Calu3 (cell line): ENCODE data around the gene GRAMD2B. TPM values are rescaled to one million over a fixed set of nuclear protein-coding genes. Genes with fewer than 3 reads are reported as not detected.
"Not testable (repeated sequence)": the region's sequence is repeated elsewhere in the genome, so short reads cannot be mapped to it uniquely, and the experiment has no call there.

ENCODE experiments used
- BruUV-seq: library from RNA; stranded (reverse); fragments of 400-500 nt; replicated peaks from 2 replicates; lab custom pipeline; 2021; lab: Mats Ljungman, UMichigan
- CTCF ChIA-PET: fragments of 300-600 bp; sonication (Branson Sonifier 250); formaldehyde crosslinking; loops from one replicate; lab custom pipeline; 2022; ENCODE audit warnings: antibody characterized with exemption; lab: Charles Lee
- DNase-seq: peaks from one replicate; pipeline ENCODE4 v3.0.0; 2022
- H3K27ac Mint-ChIP-seq: one replicate; pipeline ENCODE4 v1.8.0; 2022; ENCODE audit warnings: mixed read lengths; ENCODE audit not compliant: unreplicated experiment
- H3K27me3 Mint-ChIP-seq: one replicate; pipeline ENCODE4 v1.8.0; 2022; ENCODE audit warnings: mixed read lengths; ENCODE audit not compliant: unreplicated experiment
- H3K36me3 Mint-ChIP-seq: one replicate; pipeline ENCODE4 v1.8.0; 2022; ENCODE audit warnings: mild to moderate bottlenecking, moderate library complexity, mixed read lengths; ENCODE audit not compliant: insufficient read depth, unreplicated experiment
- H3K4me1 Mint-ChIP-seq: one replicate; pipeline ENCODE4 v1.8.0; 2022; ENCODE audit warnings: mild to moderate bottlenecking, low read depth, mixed read lengths; ENCODE audit not compliant: unreplicated experiment
- H3K4me3 Mint-ChIP-seq: one replicate; pipeline ENCODE4 v1.8.0; 2022; ENCODE audit warnings: mild to moderate bottlenecking, low read depth, moderate library complexity, mixed read lengths; ENCODE audit not compliant: unreplicated experiment
- H3K9me3 Mint-ChIP-seq: one replicate; pipeline ENCODE4 v1.8.0; 2022; ENCODE audit warnings: low read depth, mixed read lengths; ENCODE audit not compliant: unreplicated experiment
- intact Hi-C: fragments of 100-400 bp; cut with micrococcal nuclease; formaldehyde crosslinking; loops from one replicate; pipeline ENCODE4 v1.10.0; 2022; ENCODE audit not compliant: unreplicated experiment
- total RNA-seq: library from RNA; stranded (reverse); gene quantifications from 2 replicates; pipeline ENCODE4 v1.2.3, GENCODE V29; 2022
- TF ChIP-seq, protein P1 (sequence below): fragments of 200-600 bp; IDR thresholded peaks from one replicate; pipeline ENCODE4 v1.8.0; 2022; ENCODE audit warnings: antibody characterized with exemption; ENCODE audit not compliant: unreplicated experiment

Gene GRAMD2B
- total RNA-seq, 1 experiment from 2014 or later: 23.0 TPM

DNA sequence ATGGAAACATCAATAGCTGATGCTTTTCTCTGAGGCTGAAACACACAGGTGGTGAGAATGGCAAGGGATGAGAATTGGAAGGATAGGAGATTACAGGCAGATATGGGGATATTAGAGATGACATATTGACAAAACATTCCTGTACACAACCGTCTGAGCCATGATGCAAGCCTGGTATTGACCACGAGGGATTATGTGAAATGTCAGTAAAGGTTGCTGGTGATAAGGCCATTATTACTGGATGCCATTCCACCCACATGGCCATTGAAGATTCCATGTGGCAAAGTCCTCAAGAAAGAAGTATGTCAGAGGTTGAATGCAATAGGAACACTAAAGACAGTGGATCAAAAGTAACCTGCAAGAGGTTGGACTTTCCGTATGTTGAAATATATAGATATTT lies 15.7 kb downstream of the GRAMD2B start:
- peaks cover 11% of the 10 kb centered on the region for H3K36me3 Mint-ChIP-seq
- no peak overlapping the region for H3K4me3 Mint-ChIP-seq
- H3K4me1 Mint-ChIP-seq: peaks cover 9% of the 10 kb centered on the region
- CTCF ChIA-PET: no interaction called here
- intact Hi-C loops: no loop called here
- no peak overlapping the region for H3K27ac Mint-ChIP-seq
- BruUV-seq: no TSS peak
- DNase-seq: no peak
- TF ChIP-seq, protein P1, sequence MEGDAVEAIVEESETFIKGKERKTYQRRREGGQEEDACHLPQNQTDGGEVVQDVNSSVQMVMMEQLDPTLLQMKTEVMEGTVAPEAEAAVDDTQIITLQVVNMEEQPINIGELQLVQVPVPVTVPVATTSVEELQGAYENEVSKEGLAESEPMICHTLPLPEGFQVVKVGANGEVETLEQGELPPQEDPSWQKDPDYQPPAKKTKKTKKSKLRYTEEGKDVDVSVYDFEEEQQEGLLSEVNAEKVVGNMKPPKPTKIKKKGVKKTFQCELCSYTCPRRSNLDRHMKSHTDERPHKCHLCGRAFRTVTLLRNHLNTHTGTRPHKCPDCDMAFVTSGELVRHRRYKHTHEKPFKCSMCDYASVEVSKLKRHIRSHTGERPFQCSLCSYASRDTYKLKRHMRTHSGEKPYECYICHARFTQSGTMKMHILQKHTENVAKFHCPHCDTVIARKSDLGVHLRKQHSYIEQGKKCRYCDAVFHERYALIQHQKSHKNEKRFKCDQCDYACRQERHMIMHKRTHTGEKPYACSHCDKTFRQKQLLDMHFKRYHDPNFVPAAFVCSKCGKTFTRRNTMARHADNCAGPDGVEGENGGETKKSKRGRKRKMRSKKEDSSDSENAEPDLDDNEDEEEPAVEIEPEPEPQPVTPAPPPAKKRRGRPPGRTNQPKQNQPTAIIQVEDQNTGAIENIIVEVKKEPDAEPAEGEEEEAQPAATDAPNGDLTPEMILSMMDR: no peak
- H3K9me3 Mint-ChIP-seq: no peaks in the 10 kb centered on the region
- H3K27me3 Mint-ChIP-seq: no peaks in the 10 kb centered on the region

DNA sequence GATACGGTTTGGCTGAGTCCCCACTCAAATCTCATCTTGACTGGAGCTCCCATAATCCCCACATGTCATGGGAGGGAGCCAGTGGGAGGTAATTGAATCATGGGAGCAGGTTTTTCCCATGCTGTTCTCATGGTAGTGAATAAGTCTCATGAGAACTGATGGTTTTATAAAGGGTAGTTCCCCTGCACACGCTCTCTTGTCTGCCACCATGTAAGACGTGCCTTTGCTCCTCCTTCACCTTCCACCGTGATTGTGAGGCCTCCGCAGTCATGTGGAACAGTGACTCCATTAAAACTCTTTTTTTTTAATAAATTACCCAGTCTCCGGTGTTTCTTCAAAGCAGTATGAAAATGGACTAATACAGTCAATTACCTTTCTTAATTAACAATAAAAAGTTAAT lies 16.5 kb downstream of the GRAMD2B start:
- H3K9me3 Mint-ChIP-seq, H3K4me1 Mint-ChIP-seq, H3K27me3 Mint-ChIP-seq, H3K4me3 Mint-ChIP-seq, DNase-seq, intact Hi-C loops, H3K27ac Mint-ChIP-seq, BruUV-seq, CTCF ChIA-PET: not testable (repeated sequence)
- H3K36me3 Mint-ChIP-seq: peaks cover 11% of the 10 kb centered on the region

DNA sequence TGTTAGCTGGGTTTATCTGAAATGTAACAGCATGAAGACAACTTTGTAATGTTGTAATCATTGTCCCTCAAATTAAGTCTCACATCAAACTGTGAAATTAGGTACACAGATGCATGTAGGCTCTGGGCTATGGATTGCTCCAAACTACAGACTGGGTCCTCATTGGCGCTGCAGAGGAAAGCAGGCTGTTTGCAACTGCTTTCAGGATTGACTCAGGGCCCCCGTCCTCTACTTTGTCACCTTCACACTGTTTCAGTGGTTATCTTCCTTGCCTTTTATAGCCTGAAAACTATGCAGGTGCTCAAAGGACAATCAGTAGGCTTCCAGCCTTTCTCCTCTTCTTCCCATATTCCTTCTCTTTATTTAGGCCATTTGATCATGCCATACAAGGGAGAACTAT lies 18.0 kb downstream of the GRAMD2B start:
- peaks cover 11% of the 10 kb centered on the region for H3K36me3 Mint-ChIP-seq
- no peak for DNase-seq
- intact Hi-C loops: no loop called here
- no peaks in the 10 kb centered on the region for H3K9me3 Mint-ChIP-seq
- H3K27ac Mint-ChIP-seq: no peak overlapping the region
- no peak overlapping the region for H3K4me3 Mint-ChIP-seq
- H3K27me3 Mint-ChIP-seq: no peaks in the 10 kb centered on the region
- H3K4me1 Mint-ChIP-seq: peaks cover 9% of the 10 kb centered on the region
- CTCF ChIA-PET: no interaction called here
- no TSS peak for BruUV-seq
- TF ChIP-seq, protein P1: no peak

DNA sequence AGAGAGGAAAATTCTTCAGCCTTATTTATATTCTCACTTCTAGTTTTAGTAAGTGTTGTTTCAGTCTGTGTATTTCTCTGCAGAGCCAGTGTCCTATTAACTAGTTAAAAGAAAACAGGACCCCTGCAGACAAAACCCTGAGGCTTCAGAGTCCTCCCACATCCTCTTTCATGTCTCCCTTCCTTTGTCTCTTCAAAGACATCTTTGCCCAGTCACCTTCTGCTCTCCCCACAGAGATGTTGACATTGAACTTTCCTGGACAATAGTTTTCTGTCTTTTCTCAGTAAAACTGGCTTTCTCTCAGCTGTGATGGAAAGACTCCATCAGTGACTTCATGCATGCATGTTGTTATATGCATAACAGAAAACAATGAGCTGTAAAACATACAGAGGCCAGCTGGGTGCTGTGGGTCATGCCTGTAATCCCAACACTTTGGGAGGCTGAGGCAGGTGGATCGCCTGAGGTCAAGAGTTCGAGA lies 20.2 kb downstream of the GRAMD2B start:
- Mint-ChIP-seq H3K36me3 (peaks cover 6% of the 10 kb centered on the region), H3K27ac (no peak overlapping the region), H3K27me3 (no peaks in the 10 kb centered on the region), H3K4me3 (no peak overlapping the region), H3K4me1 (peaks cover 5% of the 10 kb centered on the region), H3K9me3 (no peaks in the 10 kb centered on the region)
- DNase-seq: no peak
- CTCF ChIA-PET: no interaction called here
- TF ChIP-seq, protein P1: no peak
- intact Hi-C loops: no loop called here
- no TSS peak for BruUV-seq

DNA sequence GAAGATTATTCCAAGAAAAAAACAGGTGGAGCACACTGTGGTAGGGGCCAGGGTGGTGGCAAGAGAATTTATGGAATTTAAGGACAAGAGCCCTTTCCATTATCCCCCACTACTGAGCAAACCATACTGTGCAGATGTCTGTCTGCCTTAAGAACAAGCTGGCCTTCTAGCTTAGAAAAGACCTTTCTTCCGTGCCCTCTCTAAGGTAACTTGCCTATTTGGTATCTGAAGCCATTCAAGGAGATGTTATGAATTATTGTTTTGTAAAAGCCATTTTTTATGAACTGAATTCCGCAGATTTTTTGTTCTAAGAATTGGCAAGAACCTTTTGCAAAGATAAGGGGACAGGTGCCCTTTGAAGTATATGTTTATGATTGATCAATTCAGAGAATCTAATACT lies 20.9 kb downstream of the GRAMD2B start:
- TF ChIP-seq, protein P1: no peak
- Mint-ChIP-seq H3K36me3 (no peaks in the 10 kb centered on the region), H3K27ac (no peak overlapping the region), H3K27me3 (no peaks in the 10 kb centered on the region), H3K4me1 (no peaks in the 10 kb centered on the region), H3K9me3 (no peaks in the 10 kb centered on the region), H3K4me3 (no peak overlapping the region)
- DNase-seq: no peak
- BruUV-seq: no TSS peak
- intact Hi-C loops: no loop called here
- CTCF ChIA-PET: interaction anchor here (0.7 kb wide), 1 partner anchor 73 kb away, joined by 3 read pairs; no protein-coding TSS in a partner anchor
